ENCODE data around the gene VTI1B.
A peak's percentile ranks its signal among the peaks of the same experiment; 100 is the strongest.
"Not testable (repeated sequence)": the region's sequence is repeated elsewhere in the genome, so short reads cannot be mapped to it uniquely, and the experiment has no call there.

Gene VTI1B

DNA sequence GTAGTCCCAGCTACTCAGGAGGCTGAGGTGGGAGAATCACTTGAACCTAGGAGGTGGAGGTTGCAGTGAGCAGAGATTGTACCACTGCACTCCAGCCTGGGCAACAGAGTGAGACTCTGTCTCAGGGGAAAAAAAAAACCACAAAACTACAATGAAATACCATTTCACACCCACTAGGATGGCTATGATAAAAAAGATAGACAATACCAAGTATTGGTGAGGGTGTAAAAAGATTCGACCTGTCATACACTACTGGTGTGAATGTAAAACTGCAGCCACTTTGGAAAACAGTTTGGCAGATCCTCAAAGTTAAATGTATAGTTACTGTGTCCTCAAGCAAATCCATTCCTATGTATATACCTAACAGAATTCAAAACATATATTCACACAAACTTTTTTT is 48.3 kb downstream of the VTI1B start:
- not testable (repeated sequence) for DNase-seq

DNA sequence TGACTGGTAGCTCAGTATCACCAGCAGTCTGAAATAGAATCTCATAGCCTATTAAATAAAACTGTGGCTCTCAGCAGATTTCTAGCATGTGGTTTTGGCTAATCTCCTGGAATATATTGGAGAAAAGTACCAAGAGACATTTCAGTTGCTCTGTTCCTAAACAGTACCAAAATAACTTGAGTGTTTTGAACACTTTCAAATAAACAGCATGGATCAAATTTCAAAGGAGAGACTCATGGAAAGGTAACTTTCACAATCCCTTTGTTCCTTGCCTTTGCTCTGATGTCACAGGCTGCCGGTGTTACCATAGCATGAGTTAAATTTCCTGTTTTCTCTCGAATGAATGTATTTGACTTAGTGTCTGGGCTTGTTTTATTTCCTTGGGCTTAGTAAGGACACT is 51.3 kb downstream of the VTI1B start:
- DNase-seq: no peak

DNA sequence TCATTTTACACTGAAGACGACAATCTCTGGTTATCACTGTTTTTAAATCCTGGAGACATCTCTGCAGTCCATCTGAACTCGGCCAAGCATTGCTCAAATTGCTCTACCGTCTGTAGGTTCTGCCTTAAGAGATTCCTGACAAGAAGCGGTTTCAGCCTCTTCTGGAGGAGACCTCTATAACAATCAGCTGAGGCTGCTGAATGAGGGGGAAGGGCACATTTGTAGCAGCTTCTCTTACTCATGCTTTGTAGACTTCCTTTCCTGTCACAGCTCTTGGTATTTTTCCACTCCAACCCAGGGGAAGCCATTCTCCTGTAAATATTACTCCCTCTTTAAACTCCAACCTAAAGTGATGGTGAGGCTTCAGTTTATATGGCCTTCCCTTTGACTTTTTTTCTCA is 51.8 kb downstream of the VTI1B start:
- peak; percentile 41 for DNase-seq

DNA sequence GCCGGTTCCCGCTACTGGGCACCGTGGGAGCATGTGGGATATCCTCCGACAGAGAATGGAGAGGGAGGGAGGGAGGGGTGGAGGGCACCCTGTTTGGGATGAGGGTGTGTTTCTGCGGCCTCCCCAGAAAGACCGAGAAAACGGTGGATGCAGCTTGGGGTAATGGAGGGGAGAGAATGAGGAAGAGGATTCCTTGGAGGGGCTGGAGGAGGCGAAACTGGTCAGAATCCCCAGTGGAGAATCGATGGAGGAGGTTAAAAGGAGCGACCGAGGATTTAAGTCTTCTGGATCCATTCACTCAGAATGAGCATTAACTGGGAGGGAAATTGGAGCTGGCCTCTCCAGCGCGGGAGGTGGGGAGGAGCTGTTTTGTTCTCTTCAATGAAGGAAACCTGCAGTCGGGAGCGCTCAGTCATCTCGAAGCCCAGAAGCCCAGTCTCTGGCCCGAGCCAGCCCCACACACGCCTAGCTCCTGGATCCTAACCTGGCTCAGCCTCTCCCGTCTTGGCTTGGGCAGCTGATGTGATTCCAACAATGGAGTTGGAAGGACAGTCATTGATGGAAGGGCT is 54.1 kb downstream of the VTI1B start:
- peak; percentile 18 for DNase-seq

DNA sequence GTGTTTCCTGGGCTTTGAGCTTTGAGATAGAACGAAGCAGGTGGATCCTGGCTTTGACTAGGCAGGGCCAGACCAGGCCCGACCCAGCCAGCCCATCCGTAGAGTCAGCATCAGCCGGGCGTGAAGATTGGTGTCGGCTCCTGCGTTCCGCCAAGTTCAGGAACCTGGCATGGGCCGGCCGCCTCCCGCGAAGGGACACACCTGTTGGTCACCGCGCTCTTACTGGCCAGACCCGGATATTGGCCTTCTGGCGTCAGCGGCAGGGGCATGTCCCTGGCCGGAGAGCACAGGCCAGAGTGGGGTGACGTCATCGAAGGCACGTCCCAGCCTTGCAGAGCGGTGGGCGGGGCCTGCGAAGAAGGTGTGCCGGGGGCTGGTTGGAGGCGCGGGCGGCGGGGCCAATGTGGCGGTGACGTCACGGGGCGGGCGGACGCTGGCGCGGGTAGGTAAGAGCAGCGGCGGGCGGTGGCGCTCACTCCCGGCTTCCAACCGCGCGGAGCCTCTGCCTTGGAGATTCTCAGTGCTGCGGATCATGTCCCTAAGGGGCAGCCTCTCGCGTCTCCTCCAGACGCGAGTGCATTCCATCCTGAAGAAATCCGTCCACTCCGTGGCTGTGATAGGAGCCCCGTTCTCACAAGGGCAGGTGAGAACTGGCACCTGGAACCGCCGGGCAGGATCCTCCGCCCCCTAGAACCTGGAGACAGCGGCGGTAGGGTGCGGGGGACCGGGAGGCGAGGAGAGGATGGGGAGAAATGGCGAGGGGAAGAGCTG is 54.8 kb downstream of the VTI1B start, which contains the start of gene ARG2:
TSS of gene ARG2 (plus strand) at position 475 of the 771 bp plus-strand sequence. CDS start at position 533, 58 bp downstream.
- DNase-seq: peak; percentile 97

DNA sequence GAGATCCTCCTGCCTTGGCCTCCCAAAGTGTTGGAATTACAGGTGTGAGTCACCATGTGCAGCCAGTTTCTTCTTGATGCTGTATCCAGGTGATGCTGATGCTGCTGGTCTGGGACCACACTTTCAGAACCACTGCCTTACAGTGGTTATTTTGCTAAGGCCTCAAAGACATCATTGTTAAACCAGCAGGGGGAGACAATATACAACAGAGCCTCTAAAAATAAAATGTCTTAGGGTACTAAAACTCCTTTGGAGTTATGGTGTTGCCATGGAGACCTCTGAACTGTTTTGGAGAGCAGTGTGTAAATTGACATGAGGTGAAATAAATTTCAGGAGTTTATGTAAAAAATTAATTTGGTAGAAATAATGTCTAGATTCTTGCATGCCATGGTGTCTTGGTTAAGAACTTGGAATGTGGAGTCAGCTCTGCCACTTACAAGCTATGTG is 55.8 kb downstream of the VTI1B start:
- peak; percentile 94 for DNase-seq

DNA sequence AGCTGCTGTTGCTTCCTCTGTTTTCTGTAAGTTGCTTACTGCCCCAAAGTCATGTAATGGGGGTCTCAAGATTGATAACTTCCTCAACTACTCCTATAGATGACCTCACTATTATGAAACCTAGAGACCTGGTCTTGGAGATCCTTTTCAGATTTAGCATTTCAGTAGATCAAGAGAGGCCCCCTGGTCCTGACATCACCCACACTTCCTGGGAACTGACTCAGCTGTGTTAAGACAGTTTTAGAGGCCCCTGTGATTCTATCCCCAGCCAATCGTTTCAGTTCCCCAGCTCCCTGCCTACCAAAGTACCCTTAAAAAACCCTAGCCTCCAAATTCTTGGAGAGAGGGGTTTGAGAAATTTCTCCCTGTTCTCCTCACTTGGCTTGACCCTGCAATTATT is 63.9 kb downstream of the VTI1B start:
- DNase-seq: no peak

DNA sequence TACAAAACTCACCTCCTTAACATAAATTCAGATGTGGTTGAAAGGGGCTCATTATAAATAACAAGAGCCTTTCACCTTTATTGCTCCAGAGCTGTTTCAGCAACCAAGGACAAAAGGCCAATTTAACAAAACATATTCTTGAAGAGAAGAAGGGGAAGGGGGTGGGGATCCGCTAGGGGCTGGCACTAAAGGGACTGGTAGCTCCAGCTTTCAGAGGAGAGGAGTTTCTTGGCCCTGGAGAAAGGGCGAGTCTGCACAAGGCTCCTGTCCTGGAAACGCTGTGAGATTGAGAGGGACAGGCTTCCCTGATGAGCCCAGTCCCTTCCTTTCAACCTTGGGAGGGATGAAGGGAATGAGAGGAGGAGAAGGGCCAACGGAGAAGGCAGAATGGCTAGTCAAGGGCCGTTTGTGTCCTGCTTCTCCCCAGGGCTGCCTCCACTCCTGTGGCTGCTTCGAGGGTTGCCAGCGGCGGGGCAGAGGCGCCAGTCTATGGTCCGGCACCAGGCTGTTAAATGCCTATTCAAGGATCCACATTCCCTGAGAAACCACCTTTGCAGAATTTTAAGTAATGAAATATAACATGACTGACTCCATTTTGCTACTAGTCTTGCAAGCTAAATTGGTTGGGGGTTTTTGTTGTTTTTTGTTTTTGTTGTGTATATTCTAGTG is 64.7 kb downstream of the VTI1B start:
- DNase-seq: no peak

DNA sequence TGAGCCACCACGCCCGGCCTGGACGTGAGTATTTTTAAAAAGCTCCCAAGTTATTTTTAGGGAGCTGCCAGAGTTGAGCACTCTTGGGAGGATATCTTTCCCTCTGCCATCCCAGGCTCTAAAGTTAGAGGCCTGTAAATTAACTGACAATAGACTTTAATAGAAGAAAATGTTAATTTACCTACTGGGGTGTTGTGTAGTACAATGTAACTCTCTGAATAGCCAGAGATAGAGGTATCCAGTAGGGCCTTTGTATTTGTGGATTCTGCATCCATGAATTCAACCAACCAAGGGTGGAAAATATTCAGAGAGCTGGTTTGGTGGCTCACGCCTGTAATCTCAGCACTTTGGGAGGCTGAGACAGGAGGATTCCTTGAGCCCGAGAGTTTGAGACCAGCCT is 66.8 kb downstream of the VTI1B start:
- DNase-seq: no peak

DNA sequence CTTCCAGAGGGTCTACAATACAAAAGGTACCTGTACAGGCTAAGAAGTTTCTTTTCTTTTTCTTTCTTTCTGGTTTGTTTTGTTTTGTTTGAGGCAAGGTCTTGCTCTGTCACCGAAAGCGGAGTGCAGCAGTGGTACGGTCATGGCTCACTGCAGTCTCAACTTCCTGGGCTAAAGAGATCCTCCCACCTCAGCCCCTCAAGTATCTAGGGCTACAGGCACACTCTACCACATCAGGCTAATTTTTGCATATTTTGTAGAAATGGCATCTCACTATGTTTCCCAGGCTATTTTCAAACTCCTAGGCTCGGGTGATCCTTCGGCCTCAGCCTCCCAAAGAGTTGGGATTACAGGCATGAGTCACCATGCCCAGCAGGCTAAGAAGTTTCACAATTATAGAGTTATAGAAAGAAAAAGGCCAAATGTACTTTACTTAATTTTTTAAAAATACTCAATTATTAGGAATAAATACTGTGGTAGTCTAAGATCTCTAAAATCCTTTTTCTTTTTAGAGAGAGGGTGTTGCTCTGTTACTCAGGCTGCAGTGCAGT is 71.4 kb downstream of the VTI1B start:
- DNase-seq: no peak

DNA sequence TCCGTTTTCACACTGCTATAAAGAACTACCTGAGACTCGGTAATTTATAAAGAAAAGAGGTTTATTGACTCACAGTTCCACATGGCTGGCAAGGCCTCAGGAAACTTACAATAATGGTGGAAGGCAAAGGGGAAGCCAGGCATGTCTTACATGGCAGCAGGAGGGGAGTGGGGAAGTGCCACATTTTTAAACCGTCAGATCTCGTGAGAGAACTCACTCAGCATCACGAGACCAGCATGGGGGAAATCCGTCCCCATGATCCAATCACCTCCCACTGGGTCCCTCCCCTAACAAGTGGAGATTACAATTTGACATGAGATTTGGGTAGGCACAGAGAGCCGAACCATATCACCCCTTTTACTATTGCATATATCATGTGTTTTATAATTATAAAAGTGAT is 72.4 kb downstream of the VTI1B start:
- no peak for DNase-seq

DNA sequence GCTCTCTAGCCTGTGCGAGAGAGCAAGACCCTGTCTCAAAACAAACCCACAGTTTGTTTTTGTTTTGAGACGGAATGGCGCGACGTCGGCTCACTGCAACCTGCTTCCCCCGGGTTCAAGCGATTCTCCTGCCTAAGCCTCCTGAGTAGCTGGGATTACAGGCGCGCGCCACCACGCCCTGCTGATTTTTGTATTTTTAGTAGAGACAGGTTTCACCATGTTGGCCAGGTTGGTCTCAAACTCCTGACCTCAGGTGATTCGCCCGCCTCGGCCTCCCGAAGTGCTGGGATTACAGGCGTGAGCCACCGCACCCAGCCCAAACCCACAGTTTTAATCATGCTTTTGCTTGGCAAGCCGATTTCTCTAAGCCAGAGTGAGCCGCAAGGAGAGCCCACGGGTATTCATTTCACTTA is 73.9 kb downstream of the VTI1B start:
- DNase-seq: not testable (repeated sequence)

DNA sequence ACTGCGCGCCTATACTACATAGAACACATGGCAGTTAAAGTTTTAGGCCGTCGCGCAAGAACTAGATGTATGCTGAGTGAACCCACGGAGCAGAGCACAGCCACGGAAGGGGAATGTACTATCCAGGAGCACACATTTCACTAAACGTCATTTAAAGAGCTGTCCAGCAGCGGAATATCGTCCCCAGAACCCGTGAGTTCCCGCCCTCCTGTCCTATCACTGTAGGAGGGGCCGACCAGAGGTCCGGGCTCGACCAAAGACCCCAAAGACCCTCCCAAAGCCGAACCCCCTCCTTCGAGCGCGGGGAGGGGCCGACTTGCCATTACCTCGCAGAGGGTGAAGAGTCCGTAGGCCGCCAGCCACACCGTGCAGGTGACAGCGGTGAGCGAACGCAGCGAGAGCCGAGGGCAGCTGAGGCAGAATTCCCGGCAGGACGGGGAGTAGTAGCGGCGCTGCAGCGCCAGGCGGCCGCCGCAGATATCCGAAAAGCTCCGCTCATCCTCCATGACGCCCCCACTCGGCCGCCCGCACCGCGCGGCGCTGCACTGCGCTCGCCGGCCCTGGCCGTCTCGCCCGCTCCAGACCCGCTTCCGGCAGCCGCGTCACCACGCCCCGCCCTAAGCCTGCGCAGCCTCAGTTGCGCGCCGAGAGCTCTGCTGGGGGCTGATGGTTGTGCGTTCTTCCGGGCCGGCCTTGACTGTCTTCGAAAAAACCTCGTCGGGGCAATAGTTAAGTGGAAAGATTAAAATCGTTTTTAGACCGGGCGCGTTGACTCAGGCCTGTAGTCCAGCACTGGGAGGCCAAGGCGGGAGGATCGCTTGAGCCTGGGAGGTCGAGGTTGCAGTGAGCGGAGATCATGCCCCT is 74.5 kb downstream of the VTI1B start, which contains the start of gene PIGH:
TSS of gene PIGH (minus strand) at position 571 of the 864 bp plus-strand sequence. CDS start at position 506, 65 bp downstream.
- DNase-seq: peak; percentile 94

Measured in hematopoietic multipotent progenitor cell treated with erythropoietin and hydrocortisone succinate and interleukin-3 and kit ligand, for 6 days (in vitro differentiated cells).